ENCODE measurements around the gene HES3. TPM values are rescaled to one million over a fixed set of nuclear protein-coding genes. Genes with fewer than 3 reads are reported as not detected.
A peak's percentile ranks its signal among the peaks of the same experiment; 100 is the strongest.

Gene HES3
- polyA plus RNA-seq, 1 experiment = not detected

DNA sequence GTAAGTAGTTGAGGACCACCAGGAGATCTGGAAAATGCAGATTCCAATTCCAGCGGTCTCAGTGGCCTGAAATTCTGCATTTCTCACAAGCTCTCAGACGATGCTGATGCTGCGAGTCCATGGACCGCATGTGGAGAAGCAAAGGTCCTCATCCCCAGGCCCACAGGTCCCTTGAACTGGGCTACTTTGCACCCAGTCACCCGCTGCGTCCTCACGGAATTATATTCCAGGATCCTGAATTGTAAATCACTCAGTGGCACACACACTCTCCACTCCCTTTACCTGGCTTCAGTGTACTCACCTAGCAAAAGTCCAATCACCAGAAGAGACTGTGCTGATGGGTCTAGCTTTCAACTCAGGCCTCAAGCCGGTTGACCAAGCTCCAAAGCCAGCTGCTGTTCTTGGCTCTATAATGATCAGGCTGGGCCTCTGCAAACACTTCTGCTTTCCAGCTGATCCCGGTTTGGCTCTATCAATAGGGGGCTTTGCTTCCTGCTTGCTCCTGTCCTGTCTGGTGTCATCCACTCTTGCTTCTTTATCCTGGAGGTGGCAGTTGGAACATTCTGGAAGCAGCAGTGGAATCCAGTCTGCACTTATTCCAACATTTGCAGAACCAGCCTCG, 43.7 kb upstream of the HES3 start:
- Histone ChIP-seq H3K27me3 (ENCODE audit: control insufficient read depth, insufficient read depth, low read length) (no peaks in the 10 kb centered on the region), H3K27ac (ENCODE audit: low read depth, low read length) (peak overlapping the region; percentile 47), H3K9me3 (ENCODE audit: control insufficient read depth, insufficient read depth, low read length) (peaks cover 3% of the 10 kb centered on the region; the same call in 1 of the 2 replicates), H3K4me3 (ENCODE audit: low read depth, low read length) (peak overlapping the region; percentile 94)
- ChIA-PET CTCF (interaction anchor here (0.6 to 1.3 kb wide), 5 partner anchors 15 to 134 kb away, joined by 3 read pairs; no protein-coding TSS in a partner anchor), POLR2A (no interaction called here)
- TF ChIP-seq, protein P1, sequence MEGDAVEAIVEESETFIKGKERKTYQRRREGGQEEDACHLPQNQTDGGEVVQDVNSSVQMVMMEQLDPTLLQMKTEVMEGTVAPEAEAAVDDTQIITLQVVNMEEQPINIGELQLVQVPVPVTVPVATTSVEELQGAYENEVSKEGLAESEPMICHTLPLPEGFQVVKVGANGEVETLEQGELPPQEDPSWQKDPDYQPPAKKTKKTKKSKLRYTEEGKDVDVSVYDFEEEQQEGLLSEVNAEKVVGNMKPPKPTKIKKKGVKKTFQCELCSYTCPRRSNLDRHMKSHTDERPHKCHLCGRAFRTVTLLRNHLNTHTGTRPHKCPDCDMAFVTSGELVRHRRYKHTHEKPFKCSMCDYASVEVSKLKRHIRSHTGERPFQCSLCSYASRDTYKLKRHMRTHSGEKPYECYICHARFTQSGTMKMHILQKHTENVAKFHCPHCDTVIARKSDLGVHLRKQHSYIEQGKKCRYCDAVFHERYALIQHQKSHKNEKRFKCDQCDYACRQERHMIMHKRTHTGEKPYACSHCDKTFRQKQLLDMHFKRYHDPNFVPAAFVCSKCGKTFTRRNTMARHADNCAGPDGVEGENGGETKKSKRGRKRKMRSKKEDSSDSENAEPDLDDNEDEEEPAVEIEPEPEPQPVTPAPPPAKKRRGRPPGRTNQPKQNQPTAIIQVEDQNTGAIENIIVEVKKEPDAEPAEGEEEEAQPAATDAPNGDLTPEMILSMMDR (IDR thresholded peaks at IDR 0.05; ENCODE audit: low read depth, low read length) = no peak
- DNase-seq (ENCODE audit: low read depth, low spot score) = no peak

DNA sequence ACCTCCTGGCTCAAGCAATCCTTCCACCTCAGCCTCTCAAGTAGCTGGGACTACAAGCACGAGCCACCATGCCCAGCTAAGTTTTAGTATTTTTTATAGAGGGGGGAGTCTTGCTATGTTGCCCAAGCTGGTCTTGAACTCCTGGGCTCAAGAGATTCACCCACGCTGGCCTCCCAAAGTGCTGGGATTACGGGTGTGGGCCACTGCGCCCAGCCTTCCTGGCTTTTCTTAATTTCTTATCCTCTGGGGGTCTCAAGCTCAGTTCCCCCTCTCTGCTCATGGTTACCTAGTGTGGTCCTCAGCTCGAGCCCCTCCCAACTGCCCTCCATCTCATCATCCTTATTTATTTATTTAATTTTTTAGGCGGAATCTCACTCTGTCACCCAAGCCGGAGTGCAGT, 41.7 kb upstream of the HES3 start:
- Histone ChIP-seq H3K27me3 (ENCODE audit: control insufficient read depth, insufficient read depth, low read length) (no peaks in the 10 kb centered on the region), H3K27ac (ENCODE audit: low read depth, low read length) (no peak overlapping the region), H3K4me3 (ENCODE audit: low read depth, low read length) (no peak overlapping the region), H3K9me3 (ENCODE audit: control insufficient read depth, insufficient read depth, low read length) (peaks cover 3% of the 10 kb centered on the region; the same call in 1 of the 2 replicates)
- DNase-seq (ENCODE audit: low read depth, low spot score) = no peak
- CTCF ChIA-PET = interaction anchor here (1.0 kb wide), 1 partner anchor 16 kb away, joined by 4 read pairs; no protein-coding TSS in a partner anchor
- TF ChIP-seq, protein P1 (IDR thresholded peaks at IDR 0.05; ENCODE audit: low read depth, low read length) = no peak
- POLR2A ChIA-PET = interaction anchor here (0.6 kb wide), 1 partner anchor 13 kb away, joined by 3 read pairs; no protein-coding TSS in a partner anchor

DNA sequence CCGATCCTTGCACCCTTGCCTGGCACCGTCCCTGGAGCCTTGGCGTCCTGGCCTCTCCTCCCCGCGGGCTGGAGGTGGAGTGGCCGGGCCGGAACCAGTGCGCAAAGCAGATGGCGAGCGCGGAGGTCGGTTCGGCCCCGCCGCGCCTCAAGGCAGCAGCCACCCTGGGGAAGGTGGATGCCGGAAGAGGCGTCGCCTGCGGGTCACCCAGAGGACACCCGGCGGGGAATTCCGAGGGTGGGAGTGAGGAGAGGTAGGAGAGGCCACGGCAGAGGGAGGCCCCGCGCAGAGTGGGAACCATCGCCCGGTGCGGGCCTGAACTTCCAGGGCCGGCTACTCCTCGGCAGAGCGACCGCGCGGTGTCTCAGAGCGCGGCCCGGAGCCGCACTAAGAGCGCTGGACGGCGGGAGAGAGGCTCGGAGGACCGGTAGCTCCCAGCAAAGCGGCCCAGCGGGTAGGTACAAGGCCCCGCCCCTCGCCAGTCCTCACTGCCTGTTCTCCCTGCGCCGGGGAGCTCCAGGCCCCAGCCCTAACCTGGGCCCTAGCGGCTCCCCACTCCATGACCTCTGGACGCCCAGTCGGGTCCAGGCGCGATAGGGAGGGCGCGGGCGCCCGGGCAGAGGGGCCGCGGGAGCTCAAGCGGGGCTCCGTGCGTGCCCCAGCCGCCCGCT, 38.0 kb upstream of the HES3 start, which contains the start of gene RNF207:
TSS of gene RNF207 (plus strand) at position 271 of the 671 bp plus-strand sequence. CDS start 417 bp downstream, outside the sequence.
- CTCF ChIA-PET = interaction anchor here (0.7 to 2.4 kb wide), 6 partner anchors 9 to 154 kb away, joined by 3 to 18 read pairs (median 6); no protein-coding TSS in a partner anchor
- TF ChIP-seq, protein P1 (IDR thresholded peaks at IDR 0.05; ENCODE audit: low read depth, low read length) = no peak
- POLR2A ChIA-PET = interaction anchor here (1.0 kb wide), 1 partner anchor 30 kb away, joined by 3 read pairs; the partner anchor contains the start of gene ICMT
- Histone ChIP-seq H3K9me3 (ENCODE audit: control insufficient read depth, insufficient read depth, low read length) (no peaks in the 10 kb centered on the region; the same call in 1 of the 2 replicates), H3K4me3 (ENCODE audit: low read depth, low read length) (peak within 1 kb of the TSS; percentile 58), H3K27ac (ENCODE audit: low read depth, low read length) (peak within 1 kb of the TSS; percentile 57), H3K27me3 (ENCODE audit: control insufficient read depth, insufficient read depth, low read length) (no peaks in the 10 kb centered on the region)
- DNase-seq (ENCODE audit: low read depth, low spot score) = no peak

DNA sequence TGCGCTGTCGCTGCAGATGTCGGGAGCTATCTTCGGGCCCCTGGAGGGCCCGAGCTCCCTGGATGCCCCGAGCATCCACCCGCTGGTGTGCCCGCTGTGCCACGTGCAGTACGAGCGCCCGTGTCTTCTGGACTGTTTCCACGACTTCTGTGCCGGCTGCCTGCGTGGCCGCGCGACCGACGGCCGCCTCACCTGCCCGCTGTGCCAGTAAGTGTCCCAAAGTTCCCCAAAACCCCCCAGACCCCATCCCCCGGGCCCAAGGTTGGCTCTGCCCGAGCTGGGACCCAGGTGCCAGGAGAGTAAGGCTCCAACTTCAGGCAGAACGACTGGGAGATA, 37.5 kb upstream of the HES3 start:
- Histone ChIP-seq H3K4me3 (ENCODE audit: low read depth, low read length) (peak overlapping the region; percentile 58), H3K27ac (ENCODE audit: low read depth, low read length) (no peak overlapping the region), H3K27me3 (ENCODE audit: control insufficient read depth, insufficient read depth, low read length) (no peaks in the 10 kb centered on the region), H3K9me3 (ENCODE audit: control insufficient read depth, insufficient read depth, low read length) (no peaks in the 10 kb centered on the region; the same call in 1 of the 2 replicates)
- no peak for DNase-seq (ENCODE audit: low read depth, low spot score)
- CTCF ChIA-PET = interaction anchor here (0.6 to 2.4 kb wide), 4 partner anchors 8 to 689 kb away, joined by 3 to 9 read pairs (median 4); no protein-coding TSS in a partner anchor
- POLR2A ChIA-PET = interaction anchor here (0.7 to 1.0 kb wide), 2 partner anchors 30 to 57 kb away, joined by 3 read pairs; partner anchors contain the start of gene ICMT
- TF ChIP-seq, protein P1 (IDR thresholded peaks at IDR 0.05; ENCODE audit: low read depth, low read length) = no peak

Data from AG04450 (cell line).